A673 (cell line): ENCODE measurements around the gene RPL37A. TPM values are rescaled to one million over a fixed set of nuclear protein-coding genes. Genes with fewer than 3 reads are reported as not detected.

ENCODE experiments used
- BruUV-seq: library from RNA; stranded (reverse); fragments of 400-500 nt; replicated peaks from 2 replicates; lab custom pipeline; 2021; lab: Mats Ljungman, UMichigan
- CTCF ChIA-PET: fragments of 300-600 bp; sonication (Branson Sonifier 250); formaldehyde crosslinking; loops from one replicate; lab custom pipeline; 2022; ENCODE audit warnings: antibody characterized with exemption; lab: Charles Lee
- POLR2A ChIA-PET: fragments of 300-600 bp; sonication (Branson Sonifier 250); formaldehyde crosslinking; loops from one replicate; lab custom pipeline; 2022; ENCODE audit warnings: antibody characterized with exemption; ENCODE audit not compliant: low non-redundant PET; lab: Charles Lee
- DNase-seq: peaks from one replicate; pipeline ENCODE4 v3.0.0-alpha.2; 2015; ENCODE audit warnings: low spot score
- H3K27ac ChIP-seq: fragments of 200-600 bp; sonication (generic); 2 replicates; pipeline ENCODE4 v1.5.1; 2016; ENCODE audit warnings: mixed run types, low read depth, mild to moderate bottlenecking, mixed read lengths, antibody characterized with exemption, low read length; ENCODE audit not compliant: poor library complexity, severe bottlenecking
- H3K27me3 ChIP-seq: fragments of 200-600 bp; sonication (generic); replicated peaks from 2 replicates; pipeline ENCODE4 v1.6.1; 2017; ENCODE audit warnings: mixed run types, low read depth, mild to moderate bottlenecking, mixed read lengths, antibody characterized with exemption, low read length; ENCODE audit not compliant: insufficient read depth, poor library complexity
- H3K36me3 ChIP-seq: fragments of 200-600 bp; sonication (generic); 2 replicates; pipeline ENCODE4 v1.6.1; 2016; ENCODE audit warnings: mixed run types, mild to moderate bottlenecking, mixed read lengths, antibody characterized with exemption, low read length; ENCODE audit not compliant: insufficient read depth, poor library complexity, severe bottlenecking
- H3K4me1 ChIP-seq: fragments of 200-600 bp; sonication (generic); 2 replicates; pipeline ENCODE4 v1.6.1; 2017; ENCODE audit warnings: mixed run types, mild to moderate bottlenecking, mixed read lengths, antibody characterized with exemption, low read length; ENCODE audit not compliant: insufficient read depth, poor library complexity, severe bottlenecking
- H3K4me3 ChIP-seq: fragments of 200-600 bp; sonication (generic); 2 replicates; pipeline ENCODE4 v1.5.1; 2016; ENCODE audit warnings: low read depth, mixed run types, mild to moderate bottlenecking, mixed read lengths, low read length; ENCODE audit not compliant: poor library complexity, severe bottlenecking
- H3K9me3 ChIP-seq: fragments of 200-600 bp; sonication (generic); 2 replicates; pipeline ENCODE4 v1.6.1; 2016; ENCODE audit warnings: mixed run types, low read depth, mild to moderate bottlenecking, mixed read lengths, antibody characterized with exemption, low read length; ENCODE audit not compliant: poor library complexity, severe bottlenecking
- CTCF ChIP-seq: fragments of 300-800, 200-600 bp; sonication (generic); conservative IDR thresholded peaks from 2 replicates; pipeline ENCODE4 v1.5.1; 2017; ENCODE audit warnings: low read depth, mild to moderate bottlenecking, antibody characterized with exemption, low read length, moderate library complexity, mixed read lengths
- EZH2 ChIP-seq: fragments of 200-600 bp; sonication (generic); IDR thresholded peaks from 2 replicates; pipeline ENCODE4 v1.6.1; 2017; ENCODE audit warnings: borderline replicate concordance, low read depth, mild to moderate bottlenecking, mixed read lengths, antibody characterized with exemption, low read length; ENCODE audit not compliant: poor library complexity, severe bottlenecking
- intact Hi-C: fragments of 100-400 bp; cut with micrococcal nuclease; formaldehyde crosslinking; loops from one replicate; pipeline ENCODE4 v1.10.0; 2022; ENCODE audit not compliant: unreplicated experiment
- total RNA-seq: library from RNA; stranded (reverse); gene quantifications from 2 replicates; pipeline ENCODE4 v1.2.3, GENCODE V29; 2021

Gene RPL37A
- total RNA-seq, 1 experiment from 2014 or later: 2,455 TPM

GRCh38 chr2:216551234-216552068, 52.8 kb downstream of the RPL37A start:
- CTCF ChIA-PET: no interaction called here
- Histone ChIP-seq H3K27me3 (no peaks in the 10 kb centered on the region), H3K4me1 (peaks cover 52% of the 10 kb centered on the region), H3K4me3 (no peak overlapping the region), H3K27ac (peak overlapping the region; percentile 55), H3K36me3 (no peaks in the 10 kb centered on the region), H3K9me3 (no peaks in the 10 kb centered on the region)
- intact Hi-C loops: no loop called here
- DNase-seq: no peak
- POLR2A ChIA-PET: interaction anchor here (0.6 kb wide), 1 partner anchor 85 kb away, joined by 3 read pairs; no protein-coding TSS in a partner anchor
- no peak for TF ChIP-seq EZH2
- no peak for TF ChIP-seq CTCF
- BruUV-seq: no TSS peak

- Histone ChIP-seq H3K9me3 (no peaks in the 10 kb centered on the region), H3K4me3 (no peak overlapping the region), H3K27ac (no peak overlapping the region), H3K36me3 (no peaks in the 10 kb centered on the region), H3K27me3 (no peaks in the 10 kb centered on the region), H3K4me1 (peaks cover 51% of the 10 kb centered on the region)
- no peak for DNase-seq
- intact Hi-C loops: no loop called here
- BruUV-seq: no TSS peak
- ChIA-PET POLR2A (no interaction called here), CTCF (no interaction called here)
- no peak for TF ChIP-seq CTCF
- TF ChIP-seq EZH2: no peak
These were observed 54.4 kb downstream of the RPL37A start for GRCh38 chr2:216553093-216553478.

Other genes with a start within 250 kb of the RPL37A start
- gene MARCHF4, start 126.4 kb upstream of the RPL37A start, total RNA-seq: 2.4 and 6.1 TPM in 2 replicates
- gene SMARCAL1, start 86.4 kb upstream of the RPL37A start, total RNA-seq: 20.7 and 21.4 TPM in 2 replicates
- gene IGFBP2, start 134.6 kb downstream of the RPL37A start, total RNA-seq: 614 and 767 TPM in 2 replicates
- 5.4 and 7.1 TPM in 2 replicates for gene IGFBP5, start 196.7 kb downstream of the RPL37A start, total RNA-seq